HepG2 (cell line): ENCODE results near the gene MLLT10. TPM values are rescaled to one million over a fixed set of nuclear protein-coding genes. Genes with fewer than 3 reads are reported as not detected.

ENCODE experiments used
- ATAC-seq: fragments of 200-7000 bp; cut with Tn5 transposase; 3 replicates; pipeline ENCODE4 v1.9.1; 2020; ENCODE audit warnings: mild to moderate bottlenecking, moderate library complexity
- BruUV-seq: library from RNA; stranded (reverse); fragments of 400-500 nt; replicated peaks from 2 replicates; lab custom pipeline; 2021; lab: Mats Ljungman, UMichigan
- CTCF ChIA-PET: fragments of 300-600 bp; formaldehyde crosslinking; extraction: SDS; loops from one replicate; lab custom pipeline; 2021; ENCODE audit warnings: low total read pairs, inconsistent platforms, low intra/inter-chr PET ratio; lab: Yijun Ruan, JAX
- POLR2A ChIA-PET: fragments of 350-600 bp; sonication (Branson Sonifier 250); formaldehyde crosslinking; loops from one replicate; lab custom pipeline; 2020; ENCODE audit warnings: antibody characterized with exemption, inconsistent platforms; lab: Yijun Ruan, JAX
- DNase-seq: peaks from one replicate; pipeline ENCODE4 v3.0.0-alpha.2; 2015; ENCODE audit warnings: low spot score
- FAIRE-seq: peaks from 3 replicates; lab custom pipeline; 2011; peaks lifted over from hg19 to GRCh38; lab: Jason Lieb, UNC
- H2AFZ ChIP-seq: one replicate; pipeline ENCODE4 v1.6.1; 2011; ENCODE audit warnings: low read length, inconsistent platforms
- H3K27ac ChIP-seq: fragments of 300-600 bp; 3 replicates; pipeline ENCODE4 v1.8.0; 2011; ENCODE audit warnings: mixed run types, mild to moderate bottlenecking, mixed read lengths, low read length, inconsistent platforms; ENCODE audit not compliant: insufficient read depth; ENCODE audit errors: extremely low read length
- H3K27me3 ChIP-seq, 2 experiments: fragments of 200-600 bp in 1 of 2; 2 replicates in 1 of 2; 3 replicates in 1 of 2; pipeline versions ENCODE4 v1.6.0 to v1.8.0; 2011; ENCODE audit warnings: low read length in 2 of 2, mild to moderate bottlenecking in 2 of 2, moderate library complexity in 2 of 2, inconsistent platforms in 1 of 2; ENCODE audit not compliant: insufficient read depth in 2 of 2, control insufficient read depth in 1 of 2
- H3K36me3 ChIP-seq, 2 experiments: fragments of 200-600 bp in 1 of 2; replicated peaks in 1 of 2; 2 replicates in 1 of 2; 3 replicates in 1 of 2; pipeline versions ENCODE4 v1.5.1 to v1.8.0; 2011; ENCODE audit warnings: low read length in 2 of 2, inconsistent platforms in 1 of 2; ENCODE audit not compliant: insufficient read depth in 2 of 2, control insufficient read depth in 1 of 2
- H3K4me1 ChIP-seq: 2 replicates; pipeline ENCODE4 v1.5.1; 2012; ENCODE audit warnings: low read length, inconsistent platforms; ENCODE audit not compliant: insufficient read depth
- H3K4me2 ChIP-seq: 2 replicates; pipeline ENCODE4 v1.6.0; 2011; ENCODE audit warnings: low read depth, low read length, inconsistent platforms
- H3K4me3 ChIP-seq, 3 experiments: fragments of 200-600 bp in 1 of 3; sonication (generic), shearing (Covaris generic) in 1 of 3; replicated peaks in 1 of 3; 2 replicates each; pipeline ENCODE4 v1.5.1; 2011 to 2016; ENCODE audit warnings: low read length in 3 of 3, inconsistent platforms in 2 of 3, low read depth in 2 of 3, mild to moderate bottlenecking in 2 of 3, control low read depth in 1 of 3, mixed read lengths in 1 of 3; ENCODE audit not compliant: insufficient read depth in 1 of 3
- H3K79me2 ChIP-seq: one replicate; pipeline ENCODE4 v1.6.1; 2011; ENCODE audit warnings: low read length, inconsistent platforms; ENCODE audit not compliant: insufficient read depth
- H3K9ac ChIP-seq: 2 replicates; pipeline ENCODE4 v1.6.0; 2011; ENCODE audit warnings: mild to moderate bottlenecking, low read depth, low read length, inconsistent platforms; ENCODE audit not compliant: insufficient read depth
- H3K9me3 ChIP-seq: 2 replicates; pipeline ENCODE4 v1.5.1; 2012; ENCODE audit warnings: mild to moderate bottlenecking, low read length
- H4K20me1 ChIP-seq: 2 replicates; pipeline ENCODE4 v1.6.0; 2011; ENCODE audit warnings: inconsistent platforms, mild to moderate bottlenecking, low read length, moderate library complexity; ENCODE audit not compliant: insufficient read depth
- CHD2 ChIP-seq: IDR thresholded peaks from 2 replicates; pipeline ENCODE4 v1.6.1; 2011; ENCODE audit warnings: low read depth, low read length, improper control_type of control experiment
- GATAD1 ChIP-seq: IDR thresholded peaks from 2 replicates; pipeline ENCODE4 v1.6.1; 2016; ENCODE audit warnings: missing genetic modification reagents, missing compliant biosample characterization
- GATAD2A ChIP-seq: IDR thresholded peaks from 2 replicates; pipeline ENCODE4 v1.6.1; 2016
- NCOA2 ChIP-seq: sonication (generic); formaldehyde crosslinking; IDR thresholded peaks from 2 replicates; pipeline ENCODE4 v1.8.0; 2022; ENCODE audit warnings: inconsistent platforms
- PRPF4 ChIP-seq: fragments of 200-400 bp; formaldehyde crosslinking; IDR thresholded peaks from 2 replicates; pipeline ENCODE4 v1.6.1; 2016; ENCODE audit warnings: low read length, low read depth; ENCODE audit not compliant: poor library complexity, severe bottlenecking
- RFX3 ChIP-seq: IDR thresholded peaks from 2 replicates; pipeline ENCODE4 v1.6.1; 2016; ENCODE audit warnings: missing biosample characterization, missing genetic modification reagents
- SIX4 ChIP-seq: sonication (generic); formaldehyde crosslinking; IDR thresholded peaks from 2 replicates; pipeline ENCODE4 v1.4.0; 2020; ENCODE audit warnings: missing genetic modification reagents
- TAF1 ChIP-seq: sonication (generic); formaldehyde crosslinking; IDR thresholded peaks from 2 replicates; pipeline ENCODE4 v1.4.0; 2020; ENCODE audit warnings: missing genetic modification reagents
- ZBTB14 ChIP-seq: sonication (generic); formaldehyde crosslinking; IDR thresholded peaks from 2 replicates; pipeline ENCODE4 v1.4.0; 2020; ENCODE audit warnings: missing genetic modification reagents
- ZBTB8A ChIP-seq: sonication (generic); formaldehyde crosslinking; IDR thresholded peaks from 2 replicates; pipeline ENCODE4 v1.4.0; 2020; ENCODE audit warnings: mild to moderate bottlenecking, low read depth, missing genetic modification reagents, borderline replicate concordance
- ZFP36 ChIP-seq: fragments of 150-350 bp; IDR thresholded peaks from 2 replicates; pipeline ENCODE4 v1.6.1; 2018; ENCODE audit warnings: borderline replicate concordance, low read length, low read depth; ENCODE audit not compliant: partially characterized antibody
- ZNF543 ChIP-seq: sonication (generic); formaldehyde crosslinking; IDR thresholded peaks from 2 replicates; pipeline ENCODE4 v1.4.0; 2020; ENCODE audit warnings: mild to moderate bottlenecking, missing genetic modification reagents
- ZNF83 ChIP-seq: sonication (generic); formaldehyde crosslinking; IDR thresholded peaks from 2 replicates; pipeline ENCODE4 v1.4.0; 2020; ENCODE audit warnings: missing genetic modification reagents, mild to moderate bottlenecking, borderline replicate concordance
- WGBS: methylation state at CpG from one replicate; pipeline ENCODE4 v1.1.6; 2017; ENCODE audit warnings: low lambda C conversion rate; 5-methylcytosine and 5-hydroxymethylcytosine counted together
- in situ Hi-C: cut with HindIII; loops from 2 replicates; pipeline ENCODE4 v1.10.0; 2017; ENCODE audit warnings: low pct_unique_long_range_greater_than_20kb; ENCODE audit not compliant: extremely low pct_ligation_motif_present
- intact Hi-C: fragments of 100-400 bp; cut with micrococcal nuclease; formaldehyde crosslinking; loops from one replicate; pipeline ENCODE4 v1.10.0; 2022; ENCODE audit not compliant: unreplicated experiment
- polyA plus RNA-seq, 8 experiments: library from polyadenylated mRNA; depleted of rRNA in 3 of 8; stranded (reverse) in 7 of 8; unstranded in 1 of 8; fragments of >200 nt; fragmentation: Illumina TruSeq in 4 of 8; extraction: Trizol in 4 of 8; gene quantifications; 2 replicates each; pipeline versions ENCODE4 v1.2.1 to v1.2.3, GENCODE V29; 2011 to 2016; ENCODE audit warnings: low read depth in 4 of 8, missing spikeins in 1 of 8, mixed read lengths in 1 of 8; ENCODE audit not compliant: insufficient read depth in 1 of 8
- total RNA-seq, 5 experiments: library from RNA; depleted of rRNA; stranded (reverse); fragments of >200 nt; fragmentation: Illumina TruSeq; extraction: Trizol; gene quantifications; 2 replicates each; pipeline ENCODE4 v1.2.3, GENCODE V29; 2016; ENCODE audit warnings: low read depth in 1 of 5
- TF ChIP-seq, protein P1 (sequence below): sonication (generic); formaldehyde crosslinking; IDR thresholded peaks from 2 replicates; pipeline ENCODE4 v1.9.0; 2021; ENCODE audit warnings: mild to moderate bottlenecking, missing genetic modification reagents
- TF ChIP-seq, protein P2 (sequence below), 2 experiments: IDR thresholded peaks; 2 replicates each; pipeline ENCODE4 v1.6.1; 2011 to 2012; ENCODE audit warnings: low read length in 2 of 2, borderline replicate concordance in 1 of 2, low read depth in 1 of 2, mild to moderate bottlenecking in 1 of 2, moderate library complexity in 1 of 2

The MLLT10 gene
- total and polyA plus RNA-seq, 2 of the 13 experiments (the other 11 are each of a cell fraction or from before 2014, with no cell fraction given) = 51.3 to 84.1 TPM

DNA sequence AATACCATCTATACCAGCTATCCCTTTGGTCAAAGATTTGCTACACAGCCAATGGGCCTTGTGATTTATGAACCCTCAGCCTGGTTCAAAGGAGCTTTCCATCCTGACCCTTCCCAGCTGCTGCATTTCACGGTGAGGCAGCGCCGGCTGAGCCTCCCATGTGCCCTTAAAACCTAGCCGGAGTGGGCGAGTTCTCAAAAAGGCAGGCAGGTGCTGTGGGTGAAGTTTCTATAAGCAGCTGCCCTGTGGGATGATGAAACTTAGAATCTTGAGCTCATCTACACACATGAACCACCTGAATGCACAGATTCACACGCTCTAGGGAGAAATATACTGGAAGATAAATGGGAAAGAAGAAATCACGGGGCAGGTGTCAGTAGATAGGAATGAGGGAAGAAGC is 224.7 kb downstream of the MLLT10 start:
- BruUV-seq = no TSS peak
- in situ Hi-C loops (no loop called here), intact Hi-C loops (no loop called here)
- ChIA-PET CTCF (no interaction called here), POLR2A (no interaction called here)
- Histone ChIP-seq H4K20me1 (no peaks in the 10 kb centered on the region), H3K27me3 (no peaks in the 10 kb centered on the region), H3K4me2 (no peak overlapping the region), H3K9ac (no peak overlapping the region), H3K9me3 (no peaks in the 10 kb centered on the region), H3K79me2 (no peaks in the 10 kb centered on the region), H3K4me1 (peaks cover 15% of the 10 kb centered on the region), H3K4me3 (no peak overlapping the region), H3K36me3 (no peaks in the 10 kb centered on the region), H3K27ac (no peak overlapping the region), H2AFZ (no peak overlapping the region)
- whole genome bisulfite sequencing = 97% methylated on average over 7 of the region's 7 CpGs
- no peak for DNase-seq
- FAIRE-seq = no peak
- ATAC-seq = no peak
- TF ChIP-seq ZNF83 (no peak), PRPF4 (no peak), ZNF543 (no peak), ZFP36 (no peak), TAF1 (CRISPR knock-in tag) (no peak), GATAD1 (CRISPR knock-in tag) (no peak), RFX3 (no peak), ZBTB14 (CRISPR knock-in tag) (no peak), CHD2 (no peak), ZBTB8A (CRISPR knock-in tag) (no peak), GATAD2A (no peak), NCOA2 (CRISPR knock-in tag) (no peak), SIX4 (CRISPR knock-in tag) (no peak)
- TF ChIP-seq, protein P1, sequence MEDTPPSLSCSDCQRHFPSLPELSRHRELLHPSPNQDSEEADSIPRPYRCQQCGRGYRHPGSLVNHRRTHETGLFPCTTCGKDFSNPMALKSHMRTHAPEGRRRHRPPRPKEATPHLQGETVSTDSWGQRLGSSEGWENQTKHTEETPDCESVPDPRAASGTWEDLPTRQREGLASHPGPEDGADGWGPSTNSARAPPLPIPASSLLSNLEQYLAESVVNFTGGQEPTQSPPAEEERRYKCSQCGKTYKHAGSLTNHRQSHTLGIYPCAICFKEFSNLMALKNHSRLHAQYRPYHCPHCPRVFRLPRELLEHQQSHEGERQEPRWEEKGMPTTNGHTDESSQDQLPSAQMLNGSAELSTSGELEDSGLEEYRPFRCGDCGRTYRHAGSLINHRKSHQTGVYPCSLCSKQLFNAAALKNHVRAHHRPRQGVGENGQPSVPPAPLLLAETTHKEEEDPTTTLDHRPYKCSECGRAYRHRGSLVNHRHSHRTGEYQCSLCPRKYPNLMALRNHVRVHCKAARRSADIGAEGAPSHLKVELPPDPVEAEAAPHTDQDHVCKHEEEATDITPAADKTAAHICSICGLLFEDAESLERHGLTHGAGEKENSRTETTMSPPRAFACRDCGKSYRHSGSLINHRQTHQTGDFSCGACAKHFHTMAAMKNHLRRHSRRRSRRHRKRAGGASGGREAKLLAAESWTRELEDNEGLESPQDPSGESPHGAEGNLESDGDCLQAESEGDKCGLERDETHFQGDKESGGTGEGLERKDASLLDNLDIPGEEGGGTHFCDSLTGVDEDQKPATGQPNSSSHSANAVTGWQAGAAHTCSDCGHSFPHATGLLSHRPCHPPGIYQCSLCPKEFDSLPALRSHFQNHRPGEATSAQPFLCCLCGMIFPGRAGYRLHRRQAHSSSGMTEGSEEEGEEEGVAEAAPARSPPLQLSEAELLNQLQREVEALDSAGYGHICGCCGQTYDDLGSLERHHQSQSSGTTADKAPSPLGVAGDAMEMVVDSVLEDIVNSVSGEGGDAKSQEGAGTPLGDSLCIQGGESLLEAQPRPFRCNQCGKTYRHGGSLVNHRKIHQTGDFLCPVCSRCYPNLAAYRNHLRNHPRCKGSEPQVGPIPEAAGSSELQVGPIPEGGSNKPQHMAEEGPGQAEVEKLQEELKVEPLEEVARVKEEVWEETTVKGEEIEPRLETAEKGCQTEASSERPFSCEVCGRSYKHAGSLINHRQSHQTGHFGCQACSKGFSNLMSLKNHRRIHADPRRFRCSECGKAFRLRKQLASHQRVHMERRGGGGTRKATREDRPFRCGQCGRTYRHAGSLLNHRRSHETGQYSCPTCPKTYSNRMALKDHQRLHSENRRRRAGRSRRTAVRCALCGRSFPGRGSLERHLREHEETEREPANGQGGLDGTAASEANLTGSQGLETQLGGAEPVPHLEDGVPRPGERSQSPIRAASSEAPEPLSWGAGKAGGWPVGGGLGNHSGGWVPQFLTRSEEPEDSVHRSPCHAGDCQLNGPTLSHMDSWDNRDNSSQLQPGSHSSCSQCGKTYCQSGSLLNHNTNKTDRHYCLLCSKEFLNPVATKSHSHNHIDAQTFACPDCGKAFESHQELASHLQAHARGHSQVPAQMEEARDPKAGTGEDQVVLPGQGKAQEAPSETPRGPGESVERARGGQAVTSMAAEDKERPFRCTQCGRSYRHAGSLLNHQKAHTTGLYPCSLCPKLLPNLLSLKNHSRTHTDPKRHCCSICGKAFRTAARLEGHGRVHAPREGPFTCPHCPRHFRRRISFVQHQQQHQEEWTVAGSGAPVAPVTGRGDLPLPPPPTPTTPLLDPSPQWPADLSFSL (CRISPR knock-in tag) = no peak
- TF ChIP-seq, protein P2, sequence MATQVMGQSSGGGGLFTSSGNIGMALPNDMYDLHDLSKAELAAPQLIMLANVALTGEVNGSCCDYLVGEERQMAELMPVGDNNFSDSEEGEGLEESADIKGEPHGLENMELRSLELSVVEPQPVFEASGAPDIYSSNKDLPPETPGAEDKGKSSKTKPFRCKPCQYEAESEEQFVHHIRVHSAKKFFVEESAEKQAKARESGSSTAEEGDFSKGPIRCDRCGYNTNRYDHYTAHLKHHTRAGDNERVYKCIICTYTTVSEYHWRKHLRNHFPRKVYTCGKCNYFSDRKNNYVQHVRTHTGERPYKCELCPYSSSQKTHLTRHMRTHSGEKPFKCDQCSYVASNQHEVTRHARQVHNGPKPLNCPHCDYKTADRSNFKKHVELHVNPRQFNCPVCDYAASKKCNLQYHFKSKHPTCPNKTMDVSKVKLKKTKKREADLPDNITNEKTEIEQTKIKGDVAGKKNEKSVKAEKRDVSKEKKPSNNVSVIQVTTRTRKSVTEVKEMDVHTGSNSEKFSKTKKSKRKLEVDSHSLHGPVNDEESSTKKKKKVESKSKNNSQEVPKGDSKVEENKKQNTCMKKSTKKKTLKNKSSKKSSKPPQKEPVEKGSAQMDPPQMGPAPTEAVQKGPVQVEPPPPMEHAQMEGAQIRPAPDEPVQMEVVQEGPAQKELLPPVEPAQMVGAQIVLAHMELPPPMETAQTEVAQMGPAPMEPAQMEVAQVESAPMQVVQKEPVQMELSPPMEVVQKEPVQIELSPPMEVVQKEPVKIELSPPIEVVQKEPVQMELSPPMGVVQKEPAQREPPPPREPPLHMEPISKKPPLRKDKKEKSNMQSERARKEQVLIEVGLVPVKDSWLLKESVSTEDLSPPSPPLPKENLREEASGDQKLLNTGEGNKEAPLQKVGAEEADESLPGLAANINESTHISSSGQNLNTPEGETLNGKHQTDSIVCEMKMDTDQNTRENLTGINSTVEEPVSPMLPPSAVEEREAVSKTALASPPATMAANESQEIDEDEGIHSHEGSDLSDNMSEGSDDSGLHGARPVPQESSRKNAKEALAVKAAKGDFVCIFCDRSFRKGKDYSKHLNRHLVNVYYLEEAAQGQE (IDR thresholded peaks at IDR 0.05; ENCODE audit: borderline replicate concordance in 1 of 2, low read depth in 1 of 2, low read length in 2 of 2) = no peak
